RWPE2 (cell line): ENCODE data around the gene VIPR2.
A peak's percentile ranks its signal among the peaks of the same experiment; 100 is the strongest.

Source experiments
- ATAC-seq: fragments of 200-7000 bp; cut with Tn5 transposase; 3 replicates; pipeline ENCODE4 v1.9.1; 2021; ENCODE audit warnings: low read depth
- DNase-seq: peaks from one replicate; pipeline ENCODE4 v3.0.0-alpha.2; 2020; ENCODE audit warnings: low spot score
- H3K27ac ChIP-seq: fragments of 450-650 bp; 2 replicates; pipeline ENCODE4 v1.5.1; 2017; ENCODE audit warnings: mild to moderate bottlenecking; ENCODE audit not compliant: poor library complexity, severe bottlenecking
- H3K27me3 ChIP-seq: fragments of 250-450 bp; sonication (Bioruptor Pico); 2 replicates; pipeline ENCODE4 v1.5.1; 2021; ENCODE audit warnings: mild to moderate bottlenecking, moderate library complexity; ENCODE audit not compliant: insufficient read depth, poor library complexity, severe bottlenecking
- H3K36me3 ChIP-seq: fragments of 250-450 bp; sonication (Bioruptor Pico); 2 replicates; pipeline ENCODE4 v1.5.1; 2020; ENCODE audit warnings: low read depth, mild to moderate bottlenecking, moderate library complexity
- H3K4me1 ChIP-seq: fragments of 250-450 bp; sonication (Bioruptor Pico); 2 replicates; pipeline ENCODE4 v1.5.1; 2021; ENCODE audit warnings: mild to moderate bottlenecking, moderate library complexity; ENCODE audit not compliant: insufficient read depth, poor library complexity, severe bottlenecking
- H3K4me3 ChIP-seq: fragments of 250-450 bp; sonication (Bioruptor Pico); 2 replicates; pipeline ENCODE4 v1.5.1; 2021; ENCODE audit warnings: mild to moderate bottlenecking, moderate library complexity; ENCODE audit not compliant: severe bottlenecking
- H3K9me3 ChIP-seq: fragments of 250-450 bp; sonication (Bioruptor Pico); 2 replicates; pipeline ENCODE4 v1.5.1; 2021; ENCODE audit warnings: mild to moderate bottlenecking, moderate library complexity; ENCODE audit not compliant: severe bottlenecking
- CTCF ChIP-seq: fragments of 450-650 bp; IDR thresholded peaks from one replicate; pipeline ENCODE4 v1.5.1; 2017; ENCODE audit warnings: mild to moderate bottlenecking, moderate library complexity; ENCODE audit not compliant: poor library complexity, severe bottlenecking

VIPR2 gene

GRCh38 chr7:159016591-159016990, 128.1 kb downstream of the VIPR2 start:
- Histone ChIP-seq H3K27me3 (no peaks in the 10 kb centered on the region), H3K9me3 (peaks cover 4% of the 10 kb centered on the region), H3K4me3 (no peak overlapping the region), H3K4me1 (no peaks in the 10 kb centered on the region), H3K27ac (no peak overlapping the region), H3K36me3 (no peaks in the 10 kb centered on the region)
- ATAC-seq (no peak), DNase-seq (no peak)
- no peak for TF ChIP-seq CTCF

- Histone ChIP-seq H3K27ac (no peak overlapping the region), H3K27me3 (no peaks in the 10 kb centered on the region), H3K4me3 (no peak overlapping the region), H3K4me1 (no peaks in the 10 kb centered on the region), H3K36me3 (no peaks in the 10 kb centered on the region), H3K9me3 (peaks cover 4% of the 10 kb centered on the region)
- no peak for TF ChIP-seq CTCF
- DNase-seq (no peak), ATAC-seq (peak; percentile 80)
Observed at GRCh38 chr7:159015454-159016410, 128.9 kb downstream of the VIPR2 start.

GRCh38 chr7:159015081-159015453, 129.6 kb downstream of the VIPR2 start:
- no peak overlapping the region for H3K4me3 ChIP-seq
- no peak for DNase-seq
- H3K4me1 ChIP-seq = no peaks in the 10 kb centered on the region
- H3K27me3 ChIP-seq = no peaks in the 10 kb centered on the region
- ATAC-seq = no peak
- H3K36me3 ChIP-seq = no peaks in the 10 kb centered on the region
- peaks cover 3% of the 10 kb centered on the region for H3K9me3 ChIP-seq
- no peak overlapping the region for H3K27ac ChIP-seq
- TF ChIP-seq CTCF = no peak

GRCh38 chr7:159014297-159015062, 130.2 kb downstream of the VIPR2 start:
- Histone ChIP-seq H3K4me1 (no peaks in the 10 kb centered on the region), H3K27me3 (no peaks in the 10 kb centered on the region), H3K9me3 (no peaks in the 10 kb centered on the region), H3K4me3 (no peak overlapping the region), H3K27ac (no peak overlapping the region), H3K36me3 (no peaks in the 10 kb centered on the region)
- ATAC-seq (no peak), DNase-seq (no peak)
- TF ChIP-seq CTCF = no peak
